Gastrocnemius medialis (tissue), 4 donors: ENCODE data around the gene CACNA1S. TPM values are rescaled to one million over a fixed set of nuclear protein-coding genes. Genes with fewer than 3 reads are reported as not detected.

Experiments used
- ATAC-seq, 2 donors: fragments of 150-250 bp; one replicate each; pipeline ENCODE4 v1.9.1; 2016
- DNase-seq, 2 donors: peaks; one replicate each; pipeline ENCODE4 v3.0.0-alpha.2; 2019
- H3K27ac ChIP-seq, 4 donors: fragments of 200-600 bp; sonication (generic); 1 replicate in 1 of 4; 2 replicates in 3 of 4; pipeline ENCODE4 v1.5.1; 2016 to 2018; ENCODE audit warnings: mild to moderate bottlenecking in 2 of 4, moderate library complexity in 1 of 4
- H3K27me3 ChIP-seq, 3 donors: fragments of 200-600 bp; sonication (generic) in 2 of 3; 1 replicate in 1 of 3; 2 replicates in 2 of 3; pipeline versions ENCODE4 v1.5.1 to v1.6.0; 2016 to 2019; ENCODE audit warnings: mild to moderate bottlenecking in 1 of 3, moderate library complexity in 1 of 3
- H3K36me3 ChIP-seq, 2 donors: fragments of 200-600 bp; sonication (generic) in 1 of 2; one replicate each; pipeline ENCODE4 v1.5.1; 2017 to 2018
- H3K4me1 ChIP-seq, 2 donors: fragments of 200-600 bp; sonication (generic) in 1 of 2; one replicate each; pipeline ENCODE4 v1.5.1; 2016 to 2017; ENCODE audit warnings: mild to moderate bottlenecking in 2 of 2
- H3K4me3 ChIP-seq, 4 donors: fragments of 200-600 bp; sonication (generic) in 3 of 4; 1 replicate in 1 of 4; 2 replicates in 3 of 4; pipeline ENCODE4 v1.5.1; 2016 to 2019; ENCODE audit warnings: mild to moderate bottlenecking in 2 of 4
- H3K9me3 ChIP-seq, 3 donors: fragments of 200-600 bp; sonication (generic) in 2 of 3; 1 replicate in 1 of 3; 2 replicates in 2 of 3; pipeline ENCODE4 v1.5.1; 2016 to 2019
- CTCF ChIP-seq, 5 experiments: fragments of 450-650 bp in 3 of 5; fragments of 200-600 bp in 2 of 5; sonication (generic) in 2 of 5; IDR thresholded peaks in 4 of 5; conservative IDR thresholded peaks in 1 of 5; 1 replicate in 4 of 5; 2 replicates in 1 of 5; pipeline ENCODE4 v1.5.1; 2016 to 2019; ENCODE audit warnings: antibody characterized with exemption in 5 of 5, mild to moderate bottlenecking in 3 of 5, moderate library complexity in 3 of 5
- POLR2A ChIP-seq, 2 donors: fragments of 450-650 bp; IDR thresholded peaks; one replicate each; pipeline ENCODE4 v1.6.1; 2017; ENCODE audit warnings: antibody characterized with exemption in 2 of 2, mild to moderate bottlenecking in 2 of 2, moderate library complexity in 2 of 2
- in situ Hi-C, 4 donors: fragments of 200-750 bp; cut with MboI; loops; one replicate each; pipeline versions ENCODE4 v1.15.0 to v1.8.0; 2017; ENCODE audit warnings: low sequenced_read_pairs in 4 of 4
- intact Hi-C: fragments of 100-400 bp; cut with DNase I; formaldehyde crosslinking; loops from one replicate; pipeline ENCODE4 v1.15.1; 2023; ENCODE audit warnings: low total_unique reads
- total RNA-seq, 4 donors: library from RNA; depleted of rRNA; stranded (reverse); fragments of >200 nt; gene quantifications; one replicate each; pipeline versions ENCODE4 v1.1.0 to v1.2.3, GENCODE V29; 2016

Gene CACNA1S
- total RNA-seq, 4 donors from 2014 or later: 74.3 to 93.5 (median 81.2) TPM

GRCh38 chr1:201125800-201126199, 13.6 kb upstream of the CACNA1S start:
- Histone ChIP-seq H3K4me1 (peaks cover 7 to 19% of the 10 kb centered on the region in 2 donors), H3K27me3 (peaks cover 0 to 3% (median 0%) of the 10 kb centered on the region in 3 donors), H3K4me3 (no peak overlapping the region), H3K36me3 (no peaks in the 10 kb centered on the region), H3K27ac (peak overlapping the region in 1 of 4 donors; percentile 24), H3K9me3 (no peaks in the 10 kb centered on the region)
- in situ Hi-C loops (no loop called here), intact Hi-C loops (no loop called here)
- TF ChIP-seq POLR2A (IDR thresholded peaks at IDR 0.05) (no peak), CTCF (IDR thresholded peaks at IDR 0.05 in 4 of 5, conservative IDR thresholded peaks at IDR 0.05 in 1 of 5) (no peak)
- ATAC-seq: peak in 1 of 2 donors; percentile 43
- DNase-seq: no peak

- Histone ChIP-seq H3K27ac (peak overlapping the region in 1 of 4 donors; percentile 9), H3K4me3 (no peak overlapping the region), H3K27me3 (peaks cover 0 to 3% (median 0%) of the 10 kb centered on the region in 3 donors), H3K9me3 (no peaks in the 10 kb centered on the region), H3K4me1 (peaks cover 7 to 19% of the 10 kb centered on the region in 2 donors), H3K36me3 (no peaks in the 10 kb centered on the region)
- in situ Hi-C loops: no loop called here
- TF ChIP-seq CTCF (IDR thresholded peaks at IDR 0.05 in 4 of 5, conservative IDR thresholded peaks at IDR 0.05 in 1 of 5) (no peak), POLR2A (IDR thresholded peaks at IDR 0.05) (no peak)
- ATAC-seq (peak; percentile 30 to 31), DNase-seq (peak in 1 of 2 donors; percentile 43)
- intact Hi-C loops: no loop called here
Observed at GRCh38 chr1:201125019-201125418, 12.8 kb upstream of the CACNA1S start.

- H3K9me3 ChIP-seq: no peaks in the 10 kb centered on the region
- H3K36me3 ChIP-seq: no peaks in the 10 kb centered on the region
- H3K4me1 ChIP-seq: peaks cover 7 to 19% of the 10 kb centered on the region in 2 donors
- H3K27ac ChIP-seq: no peak overlapping the region
- intact Hi-C loops (no loop called here), in situ Hi-C loops (loop anchor here in 1 of 4 donors (5.0 kb wide), 1 partner anchor 37 kb away; no protein-coding TSS in a partner anchor)
- no peak for ATAC-seq
- no peak overlapping the region for H3K4me3 ChIP-seq
- TF ChIP-seq CTCF (IDR thresholded peaks at IDR 0.05 in 4 of 5, conservative IDR thresholded peaks at IDR 0.05 in 1 of 5) (no peak), POLR2A (IDR thresholded peaks at IDR 0.05) (no peak)
- DNase-seq: no peak
- H3K27me3 ChIP-seq: peaks cover 0 to 3% (median 0%) of the 10 kb centered on the region in 3 donors
Observed at GRCh38 chr1:201123866-201124265, 11.6 kb upstream of the CACNA1S start.

- TF ChIP-seq CTCF (IDR thresholded peaks at IDR 0.05 in 4 of 5, conservative IDR thresholded peaks at IDR 0.05 in 1 of 5) (no peak), POLR2A (IDR thresholded peaks at IDR 0.05) (no peak)
- H3K9me3 ChIP-seq: no peaks in the 10 kb centered on the region
- no peaks in the 10 kb centered on the region for H3K36me3 ChIP-seq
- H3K4me1 ChIP-seq: peaks cover 7 to 19% of the 10 kb centered on the region in 2 donors
- ATAC-seq: no peak
- peaks cover 0 to 3% (median 0%) of the 10 kb centered on the region in 3 donors for H3K27me3 ChIP-seq
- no peak for DNase-seq
- in situ Hi-C loops: loop anchor here in 1 of 4 donors (5.0 kb wide), 1 partner anchor 35 kb away; no protein-coding TSS in a partner anchor
- intact Hi-C loops: no loop called here
- no peak overlapping the region for H3K27ac ChIP-seq
- H3K4me3 ChIP-seq: no peak overlapping the region
Observed at GRCh38 chr1:201122321-201122957, 10.2 kb upstream of the CACNA1S start.
